HG02763 (cell line): ENCODE measurements around the gene TLR10.
"Not testable (repeated sequence)": the region's sequence is repeated elsewhere in the genome, so short reads cannot be mapped to it uniquely, and the experiment has no call there.

Experiments used
- ATAC-seq: cut with Tn5 transposase; IDR thresholded peaks from one replicate; pipeline ENCODE4 v1.9.1; 2021; ENCODE audit warnings: mild to moderate bottlenecking, moderate library complexity; ENCODE audit not compliant: unreplicated experiment

TLR10 gene, protein sequence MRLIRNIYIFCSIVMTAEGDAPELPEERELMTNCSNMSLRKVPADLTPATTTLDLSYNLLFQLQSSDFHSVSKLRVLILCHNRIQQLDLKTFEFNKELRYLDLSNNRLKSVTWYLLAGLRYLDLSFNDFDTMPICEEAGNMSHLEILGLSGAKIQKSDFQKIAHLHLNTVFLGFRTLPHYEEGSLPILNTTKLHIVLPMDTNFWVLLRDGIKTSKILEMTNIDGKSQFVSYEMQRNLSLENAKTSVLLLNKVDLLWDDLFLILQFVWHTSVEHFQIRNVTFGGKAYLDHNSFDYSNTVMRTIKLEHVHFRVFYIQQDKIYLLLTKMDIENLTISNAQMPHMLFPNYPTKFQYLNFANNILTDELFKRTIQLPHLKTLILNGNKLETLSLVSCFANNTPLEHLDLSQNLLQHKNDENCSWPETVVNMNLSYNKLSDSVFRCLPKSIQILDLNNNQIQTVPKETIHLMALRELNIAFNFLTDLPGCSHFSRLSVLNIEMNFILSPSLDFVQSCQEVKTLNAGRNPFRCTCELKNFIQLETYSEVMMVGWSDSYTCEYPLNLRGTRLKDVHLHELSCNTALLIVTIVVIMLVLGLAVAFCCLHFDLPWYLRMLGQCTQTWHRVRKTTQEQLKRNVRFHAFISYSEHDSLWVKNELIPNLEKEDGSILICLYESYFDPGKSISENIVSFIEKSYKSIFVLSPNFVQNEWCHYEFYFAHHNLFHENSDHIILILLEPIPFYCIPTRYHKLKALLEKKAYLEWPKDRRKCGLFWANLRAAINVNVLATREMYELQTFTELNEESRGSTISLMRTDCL

DNA sequence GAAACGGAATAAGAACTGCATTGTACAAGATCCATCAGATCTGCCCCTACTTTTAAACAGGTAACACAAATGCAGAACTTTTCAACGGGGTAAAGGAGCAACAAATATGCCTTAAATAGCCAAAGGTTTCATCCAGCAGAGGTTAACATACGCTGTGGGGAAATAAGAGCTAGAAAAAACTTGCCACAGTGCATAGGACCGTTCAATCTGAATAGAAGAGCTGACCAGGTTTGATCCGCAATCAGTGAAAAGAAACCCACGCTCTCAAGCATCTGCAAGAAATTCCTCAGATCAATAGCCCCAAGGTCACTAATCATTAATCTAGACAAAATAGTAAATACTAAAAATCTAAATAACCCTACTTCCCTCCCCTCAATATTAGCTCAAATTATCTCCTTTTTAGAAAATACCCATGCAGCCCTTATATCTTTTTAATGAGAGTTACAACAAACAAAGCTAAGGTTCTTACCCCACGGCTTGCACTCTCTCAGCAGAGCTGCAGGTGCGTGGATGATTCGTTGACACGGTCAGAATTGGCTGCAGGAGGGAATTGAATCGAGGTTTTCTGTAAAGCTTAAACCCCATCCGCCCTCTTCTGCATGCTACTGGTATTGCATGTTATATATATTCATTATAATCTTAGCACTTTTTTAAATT lies at the start of gene TLR10:
Gene TLR10 (minus strand): TSS at position 539 of the 657 bp plus-strand sequence. CDS start 7,400 bp downstream, outside the sequence.
- ATAC-seq: peak; percentile 62

DNA sequence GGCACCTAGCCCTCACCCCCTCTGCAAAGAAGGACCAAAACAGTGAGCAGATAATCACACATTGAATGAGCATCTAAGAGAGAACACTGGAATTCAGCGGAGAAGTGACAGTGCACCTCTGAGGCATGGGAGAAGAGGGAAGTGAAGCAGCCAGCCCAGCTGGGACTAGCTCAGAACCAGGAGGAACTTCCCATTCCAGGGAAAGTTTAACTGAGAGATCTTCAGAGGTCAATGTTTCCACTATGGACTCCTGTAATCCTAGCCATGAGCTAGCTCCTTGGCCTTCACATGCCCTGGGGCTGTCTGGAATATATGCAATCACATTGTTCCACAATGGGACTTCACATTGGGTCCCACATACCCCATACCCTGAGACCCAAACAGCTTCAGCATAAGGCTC lies 49.4 kb upstream of the TLR10 start:
- no peak for ATAC-seq

DNA sequence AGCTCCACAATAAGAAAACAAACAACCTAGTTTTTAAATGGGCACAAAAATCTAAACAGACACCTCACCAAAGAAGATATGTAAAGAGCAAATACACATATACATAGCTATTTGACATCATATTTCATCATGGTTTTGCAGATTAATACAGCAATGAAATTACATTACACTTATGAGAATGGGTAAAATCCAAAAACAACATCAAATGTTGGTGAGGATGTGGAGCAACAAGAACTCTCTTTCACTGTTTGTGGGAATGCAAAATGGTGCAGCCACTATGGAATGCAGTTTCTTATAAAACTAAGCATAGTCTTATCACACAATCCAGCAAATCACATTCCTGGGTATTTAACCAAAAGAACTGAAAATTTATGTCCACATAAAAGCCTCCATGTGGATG lies 48.9 kb upstream of the TLR10 start:
- ATAC-seq: no peak

DNA sequence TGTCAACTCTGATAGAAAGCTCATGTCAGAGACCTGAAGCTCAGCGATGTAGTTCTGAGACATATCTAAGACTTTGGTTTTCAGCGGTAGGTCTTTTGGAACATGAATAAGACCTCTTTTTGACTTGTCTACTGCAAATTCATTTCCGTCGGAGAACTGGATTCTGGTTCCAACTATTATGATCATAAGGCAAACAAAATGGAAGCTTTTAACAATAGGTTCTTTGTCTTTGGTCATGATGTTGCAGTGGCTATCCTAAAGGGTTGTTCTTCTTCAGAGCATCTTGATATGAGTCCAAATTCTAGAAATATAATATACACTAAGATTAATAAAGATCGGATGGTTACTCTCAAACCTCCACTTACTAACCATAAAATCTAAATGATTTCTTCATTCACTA lies 46.4 kb upstream of the TLR10 start:
- no peak for ATAC-seq

DNA sequence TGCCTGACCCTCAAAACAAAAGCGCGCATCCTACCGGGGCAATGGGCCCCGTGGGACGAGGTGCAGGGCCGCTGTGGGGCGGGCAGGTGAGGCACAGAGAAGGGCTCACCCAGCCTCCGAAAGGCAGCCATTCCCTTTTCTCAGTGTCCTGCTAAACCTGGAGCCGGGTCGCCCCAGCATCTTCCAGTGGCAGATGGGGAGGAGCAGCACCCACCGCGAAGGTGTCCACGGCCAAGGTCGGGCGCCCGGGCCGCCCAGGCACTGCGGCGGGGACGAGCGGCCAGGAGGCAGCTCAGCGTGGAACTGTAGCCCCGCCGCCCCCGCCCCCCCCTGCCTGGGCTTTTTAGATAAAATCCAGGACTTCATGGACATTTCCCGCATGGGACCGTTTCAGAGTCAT lies 41.0 kb upstream of the TLR10 start:
- no peak for ATAC-seq

DNA sequence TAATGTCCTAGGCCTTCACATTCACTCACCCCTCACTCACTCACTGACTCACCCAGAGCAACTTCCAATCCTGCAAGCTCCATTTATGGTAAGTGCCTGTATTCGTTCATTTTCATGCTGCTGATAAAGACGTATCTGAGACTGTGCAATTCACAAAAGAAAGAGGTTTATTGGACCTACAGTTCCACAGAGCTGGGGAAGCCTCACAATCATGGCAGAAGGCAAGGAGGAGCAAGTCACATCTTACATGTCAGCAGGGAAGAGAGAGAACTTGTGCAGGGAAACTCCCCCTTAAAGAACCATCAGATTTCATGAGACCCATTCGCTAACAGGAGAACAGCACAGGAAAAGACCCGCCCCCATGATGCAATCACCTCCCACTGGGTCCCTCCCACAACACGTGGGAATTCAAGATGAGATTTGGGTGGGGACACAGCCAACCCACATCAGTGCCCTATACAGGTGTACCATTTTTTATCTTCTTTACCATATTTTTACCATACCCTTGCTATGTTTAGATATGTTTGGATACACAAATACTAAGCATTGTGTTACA lies 40.0 kb upstream of the TLR10 start:
- ATAC-seq: no peak

DNA sequence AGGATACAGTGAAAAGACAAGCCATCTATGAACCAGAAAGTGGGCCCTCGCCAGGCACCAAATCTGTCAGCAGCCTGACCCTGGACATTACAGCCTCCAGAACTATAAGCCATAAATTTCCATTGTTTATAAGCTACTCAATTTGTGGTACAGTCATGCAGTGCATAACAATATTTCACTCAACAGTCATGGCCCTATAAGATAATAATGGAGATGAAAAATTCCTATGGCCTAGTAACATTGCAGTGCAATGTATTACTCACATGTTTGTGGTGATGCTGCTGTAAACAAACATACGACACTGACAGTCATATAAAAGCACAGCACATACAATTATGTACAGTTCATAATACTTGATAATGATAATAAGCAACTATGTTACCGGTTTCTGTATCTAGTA lies 38.9 kb upstream of the TLR10 start:
- ATAC-seq: no peak

DNA sequence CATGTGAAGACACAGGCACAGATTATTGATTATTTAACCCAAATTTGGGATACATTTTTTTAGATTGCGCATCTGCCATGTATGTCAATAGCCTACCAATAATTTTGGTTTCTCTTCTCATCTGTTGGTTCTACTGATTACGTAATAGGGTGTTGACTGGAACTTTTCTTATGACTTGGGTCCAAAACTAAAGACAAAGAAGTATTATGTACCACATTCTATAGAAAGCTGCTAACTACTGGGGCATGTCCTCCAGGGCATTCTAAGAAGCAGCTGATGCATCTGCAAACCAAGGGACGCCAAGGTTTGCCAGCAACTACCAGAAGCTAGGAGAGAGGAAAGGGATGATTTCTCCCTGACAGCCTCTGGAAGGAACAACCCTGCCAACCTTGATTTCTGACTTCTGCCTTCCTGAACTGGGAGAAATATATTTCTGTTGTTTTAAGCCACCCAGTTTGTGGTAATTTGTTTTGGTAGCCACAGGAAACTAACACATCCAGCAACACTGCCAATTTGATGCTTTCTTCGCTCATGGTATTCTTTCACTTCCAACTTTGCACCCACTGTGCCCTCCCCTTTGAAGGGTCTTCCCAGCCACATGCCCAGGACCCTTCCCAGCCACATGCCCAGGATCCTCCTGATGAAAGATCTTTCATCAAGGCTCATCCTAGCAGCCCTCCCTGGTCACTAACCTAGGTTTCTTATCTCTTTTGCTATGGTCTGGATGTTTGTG lies 37.7 kb upstream of the TLR10 start:
- peak; percentile 47 for ATAC-seq

DNA sequence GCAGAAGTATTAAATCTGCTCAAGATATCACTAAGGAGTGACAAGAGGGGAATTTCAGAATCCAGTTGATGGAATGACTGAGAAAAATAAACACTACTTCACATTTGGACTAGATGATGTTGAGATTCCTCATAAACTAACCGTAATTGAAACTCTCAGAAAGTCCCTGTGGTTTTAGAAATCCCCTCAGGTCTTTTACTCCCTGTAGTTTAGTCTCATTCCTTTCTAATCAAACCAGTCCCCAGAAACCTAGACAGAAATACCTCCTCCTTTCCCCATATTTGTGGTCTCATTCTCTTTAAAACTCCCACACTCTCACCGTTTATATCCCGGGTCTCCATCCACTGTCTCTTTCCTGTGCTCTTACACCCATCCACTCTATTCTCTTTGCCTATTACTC lies 36.8 kb upstream of the TLR10 start:
- no peak for ATAC-seq

DNA sequence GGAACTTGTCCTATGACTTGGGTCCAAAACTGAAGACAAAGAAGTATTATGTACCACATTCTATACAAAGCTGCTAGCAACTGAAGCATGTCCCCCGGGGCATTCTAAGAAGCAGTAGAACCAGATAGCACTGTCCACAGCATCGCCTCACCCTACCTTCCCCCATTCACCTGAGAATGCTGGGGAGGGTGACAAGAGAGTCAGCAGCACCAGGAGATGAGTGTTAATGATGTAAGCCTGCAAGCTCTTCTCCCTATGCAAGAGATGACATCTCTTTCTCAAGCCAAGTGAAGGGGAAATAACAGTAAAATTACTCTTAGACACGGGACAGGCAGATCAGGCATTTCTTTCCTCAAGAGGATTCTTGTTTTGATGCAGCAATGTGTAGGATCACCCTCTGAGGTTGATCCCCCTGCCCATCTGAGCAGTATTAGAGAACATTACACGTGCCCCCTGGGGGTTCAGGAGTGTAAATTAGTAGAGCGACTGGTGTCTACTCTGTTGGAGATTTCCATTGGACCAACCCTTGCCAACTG lies 35.7 kb upstream of the TLR10 start:
- peak; percentile 35 for ATAC-seq

DNA sequence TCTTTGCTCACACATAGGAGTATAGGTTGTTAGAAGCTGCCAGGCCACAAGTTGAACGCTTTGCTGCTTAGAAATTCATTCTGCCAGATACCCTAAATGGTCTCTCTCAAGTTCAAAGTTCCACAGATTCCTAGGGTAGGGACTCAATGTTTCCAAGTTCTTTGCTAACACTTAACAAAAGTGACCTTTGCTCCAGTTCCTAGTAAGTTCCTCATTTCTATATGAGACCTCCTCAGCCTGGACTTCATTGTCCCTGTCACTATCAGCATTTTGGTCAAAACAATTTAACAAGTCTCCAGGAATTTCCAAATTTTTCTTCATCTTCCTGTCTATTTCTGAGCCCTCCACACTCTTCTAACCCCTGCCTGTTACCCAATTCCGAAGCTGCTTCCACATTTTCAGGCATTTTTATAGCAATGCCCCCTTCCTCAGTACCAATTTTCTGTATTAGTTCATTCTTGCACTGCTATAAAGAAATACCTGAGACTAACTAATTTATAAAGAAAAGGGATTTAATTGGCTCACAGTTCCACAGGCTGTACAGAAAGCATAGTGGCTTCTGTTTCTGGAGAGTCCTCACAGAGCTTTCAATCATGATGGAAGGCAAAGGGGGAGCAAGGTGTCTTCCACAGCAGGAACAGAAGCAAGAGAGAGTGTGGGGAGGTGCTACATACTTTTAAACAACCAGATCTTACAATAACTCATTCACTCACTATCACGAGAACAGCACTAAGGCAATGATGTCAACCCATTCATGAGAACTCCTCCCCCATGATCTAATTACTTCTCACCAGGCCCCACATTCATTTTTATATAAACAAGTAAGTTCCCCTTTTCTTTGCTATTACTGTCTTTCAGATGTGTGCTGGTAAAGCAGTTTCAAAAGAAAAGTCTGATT lies 33.3 kb upstream of the TLR10 start:
- no peak for ATAC-seq

DNA sequence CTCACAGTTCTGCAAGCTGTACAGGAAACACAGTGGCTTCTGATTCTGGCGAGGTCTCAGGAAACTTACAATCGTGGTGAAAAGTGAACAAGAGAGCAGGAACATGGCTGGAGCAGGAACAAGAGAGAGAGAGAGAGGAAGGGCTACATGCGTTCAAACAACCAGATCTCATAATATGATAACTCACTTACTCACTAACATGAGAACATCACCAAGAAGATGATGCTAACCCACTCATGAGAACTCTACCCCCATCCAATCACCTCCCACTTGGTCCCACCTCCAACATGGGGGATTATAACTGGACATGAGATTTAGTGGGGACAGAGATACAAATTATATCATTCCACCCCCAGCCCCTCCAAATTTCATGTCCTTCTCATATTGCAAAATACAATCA lies 31.6 kb upstream of the TLR10 start:
- ATAC-seq: no peak

DNA sequence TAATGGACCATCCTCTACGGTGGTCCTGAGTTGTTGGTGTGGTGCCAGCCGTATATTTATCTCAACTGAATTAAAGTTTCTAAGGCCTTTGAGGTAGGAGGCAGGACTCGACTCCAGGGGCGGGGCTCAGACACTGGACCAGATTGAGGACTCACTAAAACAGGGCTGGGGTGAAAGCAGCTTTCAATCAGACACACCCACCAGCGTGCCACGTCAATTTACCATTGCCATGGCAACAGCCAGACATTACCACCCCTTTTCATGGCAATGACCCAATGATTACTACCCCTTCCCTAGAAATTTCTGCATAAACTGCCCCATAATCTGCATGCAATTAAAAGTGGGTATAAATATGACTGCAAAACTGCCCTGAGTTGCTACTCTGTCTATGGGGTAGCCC lies 28.5 kb upstream of the TLR10 start:
- ATAC-seq: no peak

DNA sequence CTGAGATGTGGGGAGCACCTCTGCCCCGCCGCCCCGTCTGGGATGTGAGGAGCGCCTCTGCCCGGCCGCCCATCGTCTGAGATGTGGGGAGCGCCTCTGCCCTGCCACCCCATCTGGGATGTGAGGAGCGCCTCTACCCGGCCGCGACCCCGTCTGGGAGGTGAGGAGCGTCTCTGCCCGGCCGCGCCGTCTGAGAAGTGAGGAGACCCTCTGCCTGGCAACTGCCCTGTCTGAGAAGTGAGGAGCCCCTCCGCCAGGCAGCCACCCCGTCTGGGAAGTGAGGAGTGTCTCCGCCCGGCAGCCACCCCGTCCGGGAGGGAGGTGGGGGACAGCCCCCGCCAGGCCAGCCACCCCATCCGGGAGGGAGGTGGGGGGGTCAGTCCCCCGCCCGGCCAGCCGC lies 24.7 kb upstream of the TLR10 start:
- ATAC-seq: not testable (repeated sequence)

DNA sequence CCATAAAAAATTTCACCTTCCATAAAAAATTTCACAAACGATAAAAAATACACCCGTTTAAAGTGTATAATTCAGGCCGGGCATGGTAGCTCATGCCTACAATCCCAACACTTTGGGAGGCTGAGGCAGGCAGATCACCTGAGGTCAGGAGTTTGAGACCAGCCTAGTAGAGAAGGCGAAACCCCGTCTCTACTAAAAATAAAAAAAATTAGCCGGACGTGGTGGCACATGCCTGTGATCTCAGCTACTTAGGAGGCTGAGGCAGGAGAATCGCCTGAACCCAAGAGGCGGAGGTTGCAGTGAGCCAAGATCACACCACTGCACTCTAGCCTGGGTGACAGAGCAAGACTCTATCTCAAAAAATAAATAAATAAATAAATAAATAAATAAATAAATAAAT lies 23.5 kb upstream of the TLR10 start:
- ATAC-seq: not testable (repeated sequence)

DNA sequence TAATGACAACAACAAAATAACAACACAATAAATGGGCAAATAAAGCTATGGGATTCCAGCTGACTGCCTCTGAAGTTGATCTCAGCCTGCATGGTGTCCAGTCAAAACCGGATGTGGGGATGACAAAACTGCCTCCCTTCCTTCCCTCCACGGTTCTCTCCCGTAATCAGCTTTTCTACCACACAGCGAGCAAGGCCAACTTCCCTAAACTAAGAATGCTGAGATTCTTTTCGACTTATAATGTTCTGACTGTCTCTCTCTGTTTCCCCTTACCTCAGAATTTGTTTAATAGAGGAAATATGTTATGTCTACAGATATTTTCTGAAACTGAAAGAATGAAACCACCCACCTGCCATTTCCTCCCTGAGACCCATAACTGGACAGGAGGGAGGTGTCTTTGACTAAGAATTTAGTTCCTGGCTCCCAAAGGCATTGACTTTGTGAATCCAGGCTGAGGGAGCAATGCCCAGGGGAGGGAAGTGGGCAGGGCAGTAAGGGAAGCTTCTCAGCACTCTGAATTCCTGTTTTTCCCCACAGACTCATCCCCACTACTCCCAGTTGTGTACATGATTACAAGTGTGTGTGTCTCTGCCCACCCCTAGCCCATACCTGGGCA lies 22.8 kb upstream of the TLR10 start:
- peak; percentile 76 for ATAC-seq

DNA sequence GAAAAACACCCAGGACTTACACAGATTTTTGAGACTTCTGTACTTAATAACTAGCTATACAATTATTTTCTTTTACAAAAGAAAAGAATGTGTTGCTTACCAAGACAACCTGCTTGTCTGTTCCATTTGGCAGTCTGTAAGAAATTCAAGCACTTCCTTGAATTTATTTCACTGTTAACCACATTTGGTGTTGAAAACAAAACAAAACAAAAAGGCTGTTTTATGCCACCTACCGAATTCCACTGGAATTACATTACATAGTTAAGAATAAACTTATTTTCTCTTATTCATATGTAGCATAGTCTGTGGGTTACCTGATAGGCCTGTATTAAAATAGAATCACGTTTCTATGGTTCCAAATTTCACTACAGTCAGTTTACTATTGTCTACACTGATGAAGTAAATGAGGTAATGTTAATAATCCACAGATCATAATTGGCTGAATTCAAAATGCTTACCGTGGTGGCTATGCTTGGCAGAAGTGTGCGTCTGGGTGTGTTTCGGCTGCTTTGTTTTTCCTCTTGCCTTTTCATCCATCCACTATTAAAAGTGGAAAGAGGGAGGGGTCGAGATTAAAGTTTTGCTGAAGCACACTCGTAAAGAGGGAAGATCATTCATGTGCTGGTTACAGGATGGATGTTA lies 22.0 kb upstream of the TLR10 start, which contains the start of gene TLR1:
Gene TLR1 (minus strand): TSS at position 138 of the 642 bp plus-strand sequence. CDS start 5,960 bp downstream, outside the sequence.
- no peak for ATAC-seq
